Panc1 (cell line): ENCODE measurements around the gene ABAT. TPM values are rescaled to one million over a fixed set of nuclear protein-coding genes. Genes with fewer than 3 reads are reported as not detected.

ENCODE experiments used
- ATAC-seq: fragments of 200-7000 bp; cut with Tn5 transposase; 2 replicates; pipeline ENCODE4 v1.9.1; 2020; ENCODE audit warnings: mild to moderate bottlenecking, moderate library complexity
- BruUV-seq: library from RNA; stranded (reverse); fragments of 400-500 nt; replicated peaks from 2 replicates; lab custom pipeline; 2021; lab: Mats Ljungman, UMichigan
- CTCF ChIA-PET: fragments of 300-600 bp; sonication (Branson Sonifier 250); formaldehyde crosslinking; loops from one replicate; lab custom pipeline; 2022; ENCODE audit warnings: antibody characterized with exemption; lab: Charles Lee
- POLR2A ChIA-PET: fragments of 300-600 bp; sonication (Branson Sonifier 250); formaldehyde crosslinking; loops from one replicate; lab custom pipeline; 2022; ENCODE audit warnings: antibody characterized with exemption; lab: Charles Lee
- DNase-seq: peaks from one replicate; pipeline ENCODE4 v3.0.0-alpha.2; 2010; ENCODE audit warnings: low read depth, low spot score
- H3K27ac ChIP-seq: 2 replicates; pipeline ENCODE4 v1.5.1; 2011; ENCODE audit warnings: mild to moderate bottlenecking, low read length, inconsistent platforms
- H3K27me3 ChIP-seq: fragments of 200-500 bp; sonication (Bioruptor generic); 2 replicates; pipeline ENCODE4 v1.6.0; 2014; ENCODE audit warnings: low read length, inconsistent platforms; ENCODE audit not compliant: control insufficient read depth, insufficient read depth
- H3K36me3 ChIP-seq: fragments of 200-500 bp; sonication (Bioruptor generic); 2 replicates; pipeline ENCODE4 v1.5.1; 2014; ENCODE audit warnings: inconsistent platforms, mild to moderate bottlenecking, low read length, moderate library complexity; ENCODE audit not compliant: control insufficient read depth, insufficient read depth
- H3K4me1 ChIP-seq: 2 replicates; pipeline ENCODE4 v1.5.1; 2011; ENCODE audit warnings: inconsistent platforms, mild to moderate bottlenecking, low read length, moderate library complexity; ENCODE audit not compliant: control insufficient read depth, insufficient read depth
- H3K4me3 ChIP-seq, 2 experiments: 2 replicates each; pipeline ENCODE4 v1.5.1; 2011 to 2012; ENCODE audit warnings: low read depth in 2 of 2, low read length in 2 of 2, mild to moderate bottlenecking in 2 of 2, inconsistent platforms in 1 of 2, moderate library complexity in 1 of 2
- H3K9me3 ChIP-seq: fragments of 200-500 bp; sonication (Bioruptor generic); 2 replicates; pipeline ENCODE4 v1.5.1; 2014; ENCODE audit warnings: low read depth, mild to moderate bottlenecking, inconsistent platforms, low read length, moderate library complexity; ENCODE audit not compliant: control insufficient read depth, insufficient read depth
- CTCF ChIP-seq: fragments of 450-650 bp; IDR thresholded peaks from 2 replicates; pipeline ENCODE4 v1.5.1; 2017; ENCODE audit warnings: mild to moderate bottlenecking
- POLR2AphosphoS5 ChIP-seq: IDR thresholded peaks from 2 replicates; pipeline ENCODE4 v1.6.1; 2012; ENCODE audit warnings: mild to moderate bottlenecking, low read depth, low read length, moderate library complexity
- REST ChIP-seq, 2 experiments: IDR thresholded peaks; 2 replicates each; pipeline ENCODE4 v1.6.1; 2011 to 2012; ENCODE audit warnings: low read depth in 2 of 2, control low read depth in 1 of 2, low read length in 1 of 2, mild to moderate bottlenecking in 1 of 2, moderate library complexity in 1 of 2; ENCODE audit not compliant: insufficient read depth in 1 of 2
- SIN3A ChIP-seq: IDR thresholded peaks from 2 replicates; pipeline ENCODE4 v1.6.1; 2012; ENCODE audit warnings: low read depth, mild to moderate bottlenecking, low read length, moderate library complexity, borderline replicate concordance; ENCODE audit not compliant: insufficient read depth
- TCF7L2 ChIP-seq: IDR thresholded peaks from 2 replicates; pipeline ENCODE4 v1.6.1; 2011; ENCODE audit warnings: mild to moderate bottlenecking, low read depth, low read length, inconsistent platforms
- in situ Hi-C: cut with HindIII; loops from 2 replicates; pipeline ENCODE4 v1.10.0; 2016; ENCODE audit warnings: low sequenced_read_pairs, low pct_unique_long_range_greater_than_20kb
- intact Hi-C: fragments of 100-400 bp; cut with micrococcal nuclease; formaldehyde crosslinking; loops from one replicate; pipeline ENCODE4 v1.10.0; 2022; ENCODE audit not compliant: unreplicated experiment
- total RNA-seq: library from RNA; stranded (reverse); gene quantifications from one replicate; pipeline ENCODE4 v1.2.1, GENCODE V29; 2021; ENCODE audit not compliant: unreplicated experiment

ABAT gene
- total RNA-seq, 1 experiment from 2014 or later = 0.77 TPM

GRCh38 chr16:8730335-8730915 lies 56.0 kb downstream of the ABAT start:
- Histone ChIP-seq H3K27me3 (peaks cover 3% of the 10 kb centered on the region), H3K9me3 (no peaks in the 10 kb centered on the region), H3K4me3 (no peak overlapping the region), H3K27ac (no peak overlapping the region), H3K36me3 (no peaks in the 10 kb centered on the region), H3K4me1 (no peaks in the 10 kb centered on the region)
- TF ChIP-seq REST (IDR thresholded peaks at IDR 0.05; ENCODE audit: insufficient read depth in 1 of 2, low read depth in 2 of 2, low read length in 1 of 2) (no peak), CTCF (no peak), TCF7L2 (no peak), POLR2AphosphoS5 (no peak), SIN3A (no peak)
- POLR2A ChIA-PET = no interaction called here
- intact Hi-C loops = no loop called here
- ATAC-seq (peak; percentile 42), DNase-seq (no peak)
- CTCF ChIA-PET = no interaction called here
- in situ Hi-C loops = no loop called here
- BruUV-seq = no TSS peak

GRCh38 chr16:8733849-8734540 lies 59.6 kb downstream of the ABAT start:
- ChIA-PET POLR2A (no interaction called here), CTCF (no interaction called here)
- ATAC-seq (no peak), DNase-seq (no peak)
- H3K27ac ChIP-seq = no peak overlapping the region
- TF ChIP-seq CTCF (no peak), POLR2AphosphoS5 (no peak), REST (IDR thresholded peaks at IDR 0.05; ENCODE audit: insufficient read depth in 1 of 2, low read depth in 2 of 2, low read length in 1 of 2) (no peak), TCF7L2 (no peak), SIN3A (no peak)
- no peaks in the 10 kb centered on the region for H3K4me1 ChIP-seq
- in situ Hi-C loops (no loop called here), intact Hi-C loops (no loop called here)
- H3K27me3 ChIP-seq = no peaks in the 10 kb centered on the region
- BruUV-seq = no TSS peak
- no peaks in the 10 kb centered on the region for H3K9me3 ChIP-seq
- H3K4me3 ChIP-seq = no peak overlapping the region
- no peaks in the 10 kb centered on the region for H3K36me3 ChIP-seq
